NCI-H460 (cell line): Measurements from ENCODE around the gene LIMS3. TPM values are rescaled to one million over a fixed set of nuclear protein-coding genes. Genes with fewer than 3 reads are reported as not detected.
"Not testable (repeated sequence)": the region's sequence is repeated elsewhere in the genome, so short reads cannot be mapped to it uniquely, and the experiment has no call there.

Experiments
- DNase-seq: peaks from one replicate; pipeline ENCODE4 v3.0.0-alpha.2; 2016; ENCODE audit warnings: low read depth; ENCODE audit errors: extremely low read depth
- total RNA-seq: library from RNA; depleted of rRNA; stranded (reverse); fragments of >200 nt; shearing (Covaris generic); gene quantifications from 2 replicates; pipeline ENCODE4 v1.2.3, GENCODE V29; 2014; rRNA removed

The LIMS3 gene
- total RNA-seq, 1 experiment from 2014 or later = 4.6 TPM

GRCh38 chr2:109921543-109922384 is 23.3 kb downstream of the LIMS3 start:
- DNase-seq = not testable (repeated sequence)

GRCh38 chr2:109924481-109924880 is 26.0 kb downstream of the LIMS3 start:
- not testable (repeated sequence) for DNase-seq

- DNase-seq = not testable (repeated sequence)
Observed at GRCh38 chr2:109927803-109928202, 29.3 kb downstream of the LIMS3 start.

- not testable (repeated sequence) for DNase-seq
Observed at GRCh38 chr2:109929222-109929621, 30.7 kb downstream of the LIMS3 start.

GRCh38 chr2:109936534-109936933 is 38.0 kb downstream of the LIMS3 start:
- not testable (repeated sequence) for DNase-seq

- not testable (repeated sequence) for DNase-seq
Observed at GRCh38 chr2:109945362-109945761, 46.9 kb downstream of the LIMS3 start.

GRCh38 chr2:109947262-109947958 is 48.9 kb downstream of the LIMS3 start:
- DNase-seq = not testable (repeated sequence)

- not testable (repeated sequence) for DNase-seq
Observed at GRCh38 chr2:109947959-109948520, 49.6 kb downstream of the LIMS3 start.

- not testable (repeated sequence) for DNase-seq
Observed at GRCh38 chr2:109950146-109950843, 51.8 kb downstream of the LIMS3 start.

GRCh38 chr2:109963942-109964341 is 65.5 kb downstream of the LIMS3 start:
- DNase-seq = not testable (repeated sequence)

- not testable (repeated sequence) for DNase-seq
Observed at GRCh38 chr2:109965482-109965881, 67.0 kb downstream of the LIMS3 start.

GRCh38 chr2:109966107-109966736 is 67.7 kb downstream of the LIMS3 start:
- DNase-seq = not testable (repeated sequence)

- not testable (repeated sequence) for DNase-seq
Observed at GRCh38 chr2:109966858-109967257, 68.4 kb downstream of the LIMS3 start.

GRCh38 chr2:109969864-109970263 is 71.4 kb downstream of the LIMS3 start:
- not testable (repeated sequence) for DNase-seq

- DNase-seq = not testable (repeated sequence)
Observed at GRCh38 chr2:109971710-109972109, 73.2 kb downstream of the LIMS3 start.

Other genes starting within 250 kb of the LIMS3 start
- gene RGPD5, start 104.4 kb upstream of the LIMS3 start, total RNA-seq = 11.7 and 22.1 TPM in 2 replicates
- 20.9 and 27.7 TPM in 2 replicates for gene MALL, start 217.1 kb downstream of the LIMS3 start, total RNA-seq